Astrocyte (in vitro differentiated cells and primary cell): ENCODE results near the gene SGTA.

Experiments used
- CTCF ChIP-seq: IDR thresholded peaks from 2 replicates; pipeline ENCODE4 v1.5.1; 2011; ENCODE audit warnings: low read depth, mild to moderate bottlenecking, inconsistent platforms, low read length, moderate library complexity; ENCODE audit not compliant: insufficient read depth
- EZH2 ChIP-seq: IDR thresholded peaks from 2 replicates; pipeline ENCODE4 v1.6.1; 2012; ENCODE audit warnings: mild to moderate bottlenecking, low read length, inconsistent platforms; ENCODE audit not compliant: insufficient read depth

GRCh38 chr19:2706251-2706650, 76.8 kb downstream of the SGTA start:
- TF ChIP-seq EZH2 (no peak), CTCF (no peak)
